IgD-negative memory B cell (primary cell): ENCODE results near the gene CTRB1. TPM values are rescaled to one million over a fixed set of nuclear protein-coding genes. Genes with fewer than 3 reads are reported as not detected.
A peak's percentile ranks its signal among the peaks of the same experiment; 100 is the strongest.
"Not testable (repeated sequence)": the region's sequence is repeated elsewhere in the genome, so short reads cannot be mapped to it uniquely, and the experiment has no call there.

Experiments
- H3K27ac Mint-ChIP-seq, 3 donors: one replicate each; pipeline ENCODE4 v1.8.0; 2020 to 2022; ENCODE audit warnings: mild to moderate bottlenecking in 3 of 3, mixed read lengths in 3 of 3, moderate library complexity in 1 of 3
- H3K27me3 Mint-ChIP-seq: one replicate; pipeline ENCODE4 v1.8.0; 2021; ENCODE audit warnings: mixed read lengths
- H3K36me3 Mint-ChIP-seq: one replicate; pipeline ENCODE4 v1.8.0; 2020; ENCODE audit warnings: mild to moderate bottlenecking, mixed read lengths
- H3K4me1 Mint-ChIP-seq, 3 donors: one replicate each; pipeline ENCODE4 v1.8.0; 2020 to 2022; ENCODE audit warnings: mixed read lengths in 3 of 3, mild to moderate bottlenecking in 1 of 3
- H3K4me3 Mint-ChIP-seq, 4 donors: one replicate each; pipeline ENCODE4 v1.8.0; 2020 to 2022; ENCODE audit warnings: mild to moderate bottlenecking in 4 of 4, mixed read lengths in 4 of 4, moderate library complexity in 3 of 4
- H3K9me3 Mint-ChIP-seq, 3 donors: one replicate each; pipeline ENCODE4 v1.8.0; 2020 to 2021; ENCODE audit warnings: mixed read lengths in 3 of 3, mild to moderate bottlenecking in 1 of 3
- polyA plus RNA-seq: library from polyadenylated mRNA; unstranded; fragments of 300-500 nt; fragmentation: Illumina TruSeq; gene quantifications from one replicate; pipeline ENCODE4 v1.2.3, GENCODE V29; 2021

CTRB1 gene
- polyA plus RNA-seq, 1 donor from 2014 or later = not detected

GRCh38 chr16:75261590-75262078 lies 42.8 kb downstream of the CTRB1 start:
- peaks cover 2 to 6% (median 2%) of the 10 kb centered on the region in 3 donors for H3K4me1 Mint-ChIP-seq
- no peaks in the 10 kb centered on the region for H3K9me3 Mint-ChIP-seq
- no peaks in the 10 kb centered on the region for H3K36me3 Mint-ChIP-seq
- peaks cover 50% of the 10 kb centered on the region for H3K27me3 Mint-ChIP-seq
- no peak overlapping the region for H3K27ac Mint-ChIP-seq
- no peak overlapping the region for H3K4me3 Mint-ChIP-seq

GRCh38 chr16:75262104-75262799 lies 43.5 kb downstream of the CTRB1 start:
- H3K4me3 Mint-ChIP-seq = no peak overlapping the region
- no peaks in the 10 kb centered on the region for H3K36me3 Mint-ChIP-seq
- H3K4me1 Mint-ChIP-seq = peaks cover 2 to 6% (median 2%) of the 10 kb centered on the region in 3 donors

GRCh38 chr16:75262800-75263127 lies 44.0 kb downstream of the CTRB1 start:
- H3K4me1 Mint-ChIP-seq = peaks cover 2 to 6% (median 2%) of the 10 kb centered on the region in 3 donors
- H3K27ac Mint-ChIP-seq = no peak overlapping the region
- no peaks in the 10 kb centered on the region for H3K9me3 Mint-ChIP-seq
- no peaks in the 10 kb centered on the region for H3K36me3 Mint-ChIP-seq
- peak overlapping the region in 1 of 4 donors; percentile 68 for H3K4me3 Mint-ChIP-seq
- H3K27me3 Mint-ChIP-seq = peaks cover 49% of the 10 kb centered on the region

More at GRCh38 chr16:75262104-75262799, 43.5 kb downstream of the CTRB1 start:
- Mint-ChIP-seq H3K27me3 (peaks cover 53% of the 10 kb centered on the region), H3K27ac (no peak overlapping the region), H3K9me3 (no peaks in the 10 kb centered on the region)

GRCh38 chr16:75263291-75263962 lies 44.6 kb downstream of the CTRB1 start:
- Mint-ChIP-seq H3K27me3 (peaks cover 46% of the 10 kb centered on the region), H3K27ac (no peak overlapping the region), H3K4me3 (no peak overlapping the region), H3K4me1 (peaks cover 2 to 6% (median 2%) of the 10 kb centered on the region in 3 donors), H3K36me3 (no peaks in the 10 kb centered on the region), H3K9me3 (no peaks in the 10 kb centered on the region)

GRCh38 chr16:75263963-75264445 lies 45.2 kb downstream of the CTRB1 start:
- Mint-ChIP-seq H3K4me1 (peaks cover 2 to 6% (median 2%) of the 10 kb centered on the region in 3 donors), H3K9me3 (no peaks in the 10 kb centered on the region), H3K36me3 (no peaks in the 10 kb centered on the region), H3K27ac (no peak overlapping the region), H3K27me3 (peaks cover 46% of the 10 kb centered on the region), H3K4me3 (peak overlapping the region; percentile 61 to 90 (median 76))

GRCh38 chr16:75264457-75264998 lies 45.7 kb downstream of the CTRB1 start:
- H3K27ac Mint-ChIP-seq = peak overlapping the region in 1 of 3 donors; percentile 31

GRCh38 chr16:75264999-75265910 lies 46.5 kb downstream of the CTRB1 start:
- peak overlapping the region in 1 of 3 donors; percentile 31 for H3K27ac Mint-ChIP-seq
- peaks cover 43% of the 10 kb centered on the region for H3K27me3 Mint-ChIP-seq
- no peaks in the 10 kb centered on the region for H3K36me3 Mint-ChIP-seq
- H3K4me3 Mint-ChIP-seq = peak overlapping the region in 2 of 4 donors; percentile 61 to 75
- H3K4me1 Mint-ChIP-seq = peaks cover 2 to 6% (median 2%) of the 10 kb centered on the region in 3 donors
- H3K9me3 Mint-ChIP-seq = no peaks in the 10 kb centered on the region

More at GRCh38 chr16:75264457-75264998, 45.7 kb downstream of the CTRB1 start:
- Mint-ChIP-seq H3K9me3 (no peaks in the 10 kb centered on the region), H3K4me3 (peak overlapping the region; percentile 61 to 90 (median 76)), H3K36me3 (no peaks in the 10 kb centered on the region), H3K27me3 (peaks cover 46% of the 10 kb centered on the region), H3K4me1 (peaks cover 2 to 6% (median 2%) of the 10 kb centered on the region in 3 donors)

GRCh38 chr16:75265911-75266701 lies 47.3 kb downstream of the CTRB1 start:
- Mint-ChIP-seq H3K4me3 (peak overlapping the region; percentile 67 to 86 (median 76)), H3K36me3 (no peaks in the 10 kb centered on the region), H3K9me3 (no peaks in the 10 kb centered on the region), H3K27me3 (peaks cover 37% of the 10 kb centered on the region), H3K27ac (peak overlapping the region in 2 of 3 donors; percentile 51 to 53), H3K4me1 (peaks cover 2 to 6% (median 2%) of the 10 kb centered on the region in 3 donors)

- no peaks in the 10 kb centered on the region for H3K36me3 Mint-ChIP-seq
- peak overlapping the region; percentile 67 to 86 (median 76) for H3K4me3 Mint-ChIP-seq
- H3K27me3 Mint-ChIP-seq = peaks cover 37% of the 10 kb centered on the region
- H3K9me3 Mint-ChIP-seq = no peaks in the 10 kb centered on the region
- peak overlapping the region in 2 of 3 donors; percentile 51 to 53 for H3K27ac Mint-ChIP-seq
- H3K4me1 Mint-ChIP-seq = peaks cover 2 to 6% (median 2%) of the 10 kb centered on the region in 3 donors
Observed at GRCh38 chr16:75266738-75267630, 48.2 kb downstream of the CTRB1 start.

- H3K27me3 Mint-ChIP-seq = peaks cover 29% of the 10 kb centered on the region
- no peak overlapping the region for H3K27ac Mint-ChIP-seq
- no peaks in the 10 kb centered on the region for H3K36me3 Mint-ChIP-seq
- H3K4me3 Mint-ChIP-seq = no peak overlapping the region
- H3K9me3 Mint-ChIP-seq = no peaks in the 10 kb centered on the region
- H3K4me1 Mint-ChIP-seq = peaks cover 2 to 6% (median 2%) of the 10 kb centered on the region in 3 donors
Observed at GRCh38 chr16:75267631-75268264, 49.0 kb downstream of the CTRB1 start.

- H3K9me3 Mint-ChIP-seq, H3K27ac Mint-ChIP-seq, H3K4me1 Mint-ChIP-seq, H3K36me3 Mint-ChIP-seq, H3K4me3 Mint-ChIP-seq: not testable (repeated sequence)
- peaks cover 19% of the 10 kb centered on the region for H3K27me3 Mint-ChIP-seq
Observed at GRCh38 chr16:75269358-75269757, 50.6 kb downstream of the CTRB1 start.

- no peaks in the 10 kb centered on the region for H3K9me3 Mint-ChIP-seq
- H3K27me3 Mint-ChIP-seq = peaks cover 18% of the 10 kb centered on the region
- H3K4me3 Mint-ChIP-seq = no peak overlapping the region
- peaks cover 0 to 2% (median 0%) of the 10 kb centered on the region in 3 donors for H3K4me1 Mint-ChIP-seq
- no peak overlapping the region for H3K27ac Mint-ChIP-seq
- H3K36me3 Mint-ChIP-seq = peaks cover 2% of the 10 kb centered on the region
Observed at GRCh38 chr16:75271441-75272096, 52.8 kb downstream of the CTRB1 start.
